UCSD-AML1 (cell line): ENCODE measurements around the gene HDAC4.

Source experiments
- DNase-seq: peaks from one replicate; lab custom pipeline; 2025; ENCODE audit not compliant: unreplicated experiment; lab: John Stamatoyannopoulos, UW

HDAC4 gene

GRCh38 chr2:239148495-239149200 lies 252.2 kb downstream of the HDAC4 start:
- DNase-seq = no peak

GRCh38 chr2:239147376-239147775 lies 253.4 kb downstream of the HDAC4 start:
- no peak for DNase-seq

DNA sequence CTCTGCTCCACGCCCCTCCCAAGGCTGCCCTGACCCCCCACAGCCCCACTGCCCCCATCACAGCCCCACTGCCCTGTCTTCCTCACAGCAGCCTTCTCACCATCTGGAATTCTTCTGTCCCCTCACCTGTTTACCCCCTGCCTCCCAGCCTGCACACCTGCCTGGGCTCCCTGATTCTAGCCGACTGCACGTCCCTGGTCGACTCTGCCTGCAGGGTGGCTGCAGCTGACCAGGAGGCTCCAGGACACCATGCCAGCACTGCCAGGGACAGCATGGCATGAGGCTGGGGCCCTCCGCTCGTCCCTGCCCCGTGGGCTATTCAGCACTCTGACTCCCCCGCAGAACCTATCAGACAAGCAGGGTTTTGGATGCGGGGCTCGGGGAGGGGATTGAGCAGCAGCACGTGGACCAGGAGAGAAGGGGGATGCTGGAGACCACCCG lies 254.1 kb downstream of the HDAC4 start:
- DNase-seq = no peak

DNA sequence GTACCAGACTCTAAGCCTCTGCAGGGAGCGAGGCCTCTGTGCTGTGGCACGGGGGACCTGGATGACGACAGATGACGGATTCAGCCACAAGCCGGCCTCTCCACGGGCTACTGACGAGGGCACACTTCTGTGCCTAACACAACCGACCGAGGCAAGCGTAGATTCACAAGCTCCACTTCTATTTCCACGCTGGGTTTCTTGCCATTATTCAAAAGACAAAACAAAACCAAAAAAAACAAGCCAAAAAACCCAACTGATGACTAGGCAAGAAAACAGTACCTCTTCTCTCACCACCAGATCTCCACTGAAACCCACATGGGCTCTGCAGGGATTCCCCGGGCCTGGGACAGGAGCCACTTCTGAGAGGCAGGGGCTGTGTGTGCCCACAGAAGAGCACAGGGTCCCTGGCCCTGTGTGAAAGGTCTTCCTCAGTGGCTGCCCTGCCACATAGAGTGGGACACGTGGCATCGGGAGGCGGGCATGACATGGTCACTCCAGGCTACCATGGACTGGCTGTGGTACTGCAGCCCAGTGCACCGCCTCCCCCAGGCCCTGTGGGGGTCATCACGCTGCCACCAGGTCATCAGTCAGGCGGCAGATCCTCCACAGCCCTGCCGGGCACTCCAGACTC lies 254.7 kb downstream of the HDAC4 start:
- no peak for DNase-seq

DNA sequence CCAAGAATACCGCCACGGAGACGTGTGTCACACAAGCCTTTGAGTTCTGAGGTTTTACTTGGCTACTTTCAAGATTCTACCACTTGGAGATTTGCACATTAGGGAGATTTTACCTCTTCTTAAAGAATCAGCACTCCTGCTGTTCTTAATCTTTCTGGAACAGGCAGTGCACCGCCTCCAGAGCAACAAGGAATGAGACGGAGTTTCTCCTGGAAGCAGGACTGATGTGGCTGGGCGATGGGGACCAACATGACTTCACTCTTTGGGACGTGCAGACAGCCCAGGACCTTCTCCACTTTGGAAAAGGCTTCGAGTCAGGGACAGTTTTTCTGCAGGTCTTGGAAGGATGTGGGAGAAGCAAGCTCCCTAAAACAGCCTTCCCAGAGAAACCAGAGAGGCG lies 255.2 kb downstream of the HDAC4 start:
- no peak for DNase-seq

DNA sequence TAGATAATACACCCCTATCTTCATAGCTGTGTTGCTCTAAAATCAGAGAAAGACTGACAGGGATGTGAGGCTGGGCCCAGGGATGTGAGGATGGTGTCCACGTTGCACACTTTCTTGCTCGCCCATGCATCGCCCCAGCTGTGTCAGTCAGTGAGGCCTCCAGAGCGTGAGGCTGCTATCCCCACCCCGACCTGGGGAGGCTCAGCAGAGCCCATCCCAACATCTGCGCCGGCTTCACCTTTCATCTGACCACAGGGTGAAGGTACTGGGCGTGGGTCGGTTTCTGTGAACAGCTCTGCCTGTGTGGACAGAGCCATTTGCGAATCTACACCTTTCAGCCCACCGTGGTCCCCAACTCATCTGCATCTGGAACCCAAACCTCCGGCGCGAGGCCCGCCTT lies 255.7 kb downstream of the HDAC4 start:
- no peak for DNase-seq

DNA sequence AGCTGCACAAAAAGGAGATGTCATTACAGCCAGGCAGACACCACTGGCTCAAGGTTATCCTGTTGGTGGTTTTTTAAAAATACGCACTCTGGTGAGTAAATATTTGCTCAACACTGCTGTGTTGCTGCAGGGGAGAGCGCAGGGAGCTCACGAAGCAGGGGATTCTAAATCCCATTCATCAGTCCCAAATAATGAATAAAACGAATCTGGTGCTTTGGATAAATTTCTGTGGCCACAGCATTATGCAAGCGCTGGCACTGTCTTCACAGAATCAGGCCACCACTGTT lies 256.2 kb downstream of the HDAC4 start:
- no peak for DNase-seq

GRCh38 chr2:239143858-239144712 lies 256.7 kb downstream of the HDAC4 start:
- DNase-seq = no peak

GRCh38 chr2:239142806-239143205 lies 258.0 kb downstream of the HDAC4 start:
- DNase-seq = no peak

DNA sequence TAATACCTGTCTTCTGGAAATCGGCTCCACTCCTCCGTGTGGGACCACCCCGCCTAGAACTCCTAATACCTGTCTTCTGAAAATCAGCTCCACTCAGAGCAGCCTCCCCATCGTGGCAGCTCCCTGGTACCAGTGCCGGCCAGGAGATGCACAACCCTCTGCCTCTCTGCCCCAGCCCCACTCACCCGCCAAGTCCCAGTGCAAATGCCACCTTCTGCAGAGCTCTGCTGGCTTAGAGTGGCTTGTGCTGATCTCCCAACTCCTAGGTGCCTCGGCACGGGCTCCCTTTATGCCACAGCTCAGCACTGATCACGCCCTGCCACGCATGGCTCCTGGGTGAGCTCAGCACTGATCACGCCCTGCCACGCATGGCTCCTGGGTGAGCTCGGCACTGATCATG lies 258.5 kb downstream of the HDAC4 start:
- no peak for DNase-seq

DNA sequence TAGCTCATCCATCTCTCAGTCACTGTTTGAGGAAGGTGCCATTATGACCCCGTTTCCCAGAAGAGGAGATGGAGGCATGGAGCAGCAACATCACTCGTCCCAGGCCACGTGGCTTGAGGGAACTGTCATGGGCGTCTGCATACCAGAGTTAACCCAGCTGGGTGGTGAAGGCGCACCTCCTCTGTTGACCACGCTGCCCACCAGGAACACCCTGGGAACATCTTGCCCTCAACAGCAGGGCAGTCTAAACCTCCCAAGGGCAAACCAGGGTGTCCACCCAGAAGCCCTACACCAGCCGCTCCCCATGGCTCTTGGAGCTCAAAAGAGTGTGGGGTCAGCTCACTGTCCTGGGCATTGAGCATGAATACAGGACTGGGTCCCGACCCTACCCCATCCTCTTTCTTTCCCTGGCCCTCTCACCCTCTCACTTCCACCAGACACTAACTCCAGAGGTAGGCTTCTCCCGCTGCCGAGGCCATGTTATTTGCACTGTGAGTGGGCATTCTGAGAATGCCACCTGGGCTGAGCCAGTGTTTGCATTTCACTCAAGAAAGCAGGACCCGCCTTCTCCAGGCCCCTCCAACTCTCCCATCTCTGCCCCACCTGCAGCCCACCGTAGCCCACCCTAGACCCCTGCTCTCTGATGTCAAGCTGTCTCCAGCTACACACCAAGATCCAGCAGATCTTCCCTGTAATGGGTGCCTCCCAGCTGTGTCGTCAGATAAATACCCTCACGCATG lies 259.6 kb downstream of the HDAC4 start:
- no peak for DNase-seq

- DNase-seq = no peak
Observed at GRCh38 chr2:239140346-239141020, 260.3 kb downstream of the HDAC4 start.

- DNase-seq = no peak
Observed at GRCh38 chr2:239139566-239139965, 261.3 kb downstream of the HDAC4 start.

DNA sequence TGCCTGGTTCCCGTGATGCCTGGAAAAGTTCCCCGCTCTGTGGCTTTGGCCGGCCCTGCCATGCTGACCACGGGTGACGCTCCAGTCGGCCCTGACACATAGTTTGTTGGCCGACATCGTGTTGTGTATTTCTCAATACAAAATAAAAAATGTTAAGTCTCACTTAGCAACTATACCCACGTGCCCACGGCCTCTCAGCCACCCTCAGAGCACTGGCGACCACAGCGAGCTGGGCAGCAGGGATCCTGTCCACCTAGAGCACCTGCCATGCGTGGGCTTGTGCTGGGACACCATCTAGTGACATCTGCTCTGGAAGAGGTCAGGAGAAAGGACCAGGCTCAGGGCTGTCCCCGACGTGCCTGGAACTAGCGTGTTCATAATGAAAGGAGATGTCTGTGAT lies 261.7 kb downstream of the HDAC4 start:
- no peak for DNase-seq

DNA sequence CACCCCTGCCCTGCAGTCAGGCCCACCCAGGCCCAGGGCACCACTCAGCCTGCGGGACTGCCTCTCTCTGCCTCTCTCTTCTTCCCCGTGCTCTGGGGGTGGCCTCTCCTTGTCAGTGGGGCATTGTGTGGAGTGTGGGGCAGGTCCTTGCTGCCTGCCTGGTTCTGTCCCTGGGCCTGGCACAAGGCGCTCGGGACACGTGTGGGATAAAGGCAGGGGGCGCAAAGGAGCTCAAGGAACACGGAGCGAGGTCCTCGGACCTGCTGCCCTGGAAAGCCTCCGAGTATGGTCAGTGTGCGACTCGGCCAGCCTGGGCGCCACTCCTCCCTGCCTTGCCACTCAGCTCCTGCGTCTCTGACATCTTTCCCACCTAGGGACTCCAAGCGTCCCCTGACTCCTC lies 262.2 kb downstream of the HDAC4 start:
- no peak for DNase-seq

DNA sequence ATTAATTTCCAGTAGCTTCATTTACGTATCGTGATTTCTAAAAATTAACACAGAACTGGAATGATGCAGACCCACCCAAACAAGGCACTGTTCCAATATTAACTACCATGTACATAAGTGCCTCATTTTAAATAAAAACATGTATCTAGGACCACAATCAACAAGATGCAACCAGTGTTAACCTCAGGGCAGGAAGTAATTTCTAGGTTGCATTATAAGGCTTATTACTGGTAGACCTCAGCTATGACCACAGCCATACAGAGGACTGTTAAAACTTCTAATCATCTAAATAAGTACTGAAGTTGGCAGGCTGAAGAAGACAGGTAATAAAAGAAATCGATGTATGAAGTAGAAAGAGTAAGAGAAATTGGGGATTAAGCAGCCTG lies 262.9 kb downstream of the HDAC4 start:
- no peak for DNase-seq

DNA sequence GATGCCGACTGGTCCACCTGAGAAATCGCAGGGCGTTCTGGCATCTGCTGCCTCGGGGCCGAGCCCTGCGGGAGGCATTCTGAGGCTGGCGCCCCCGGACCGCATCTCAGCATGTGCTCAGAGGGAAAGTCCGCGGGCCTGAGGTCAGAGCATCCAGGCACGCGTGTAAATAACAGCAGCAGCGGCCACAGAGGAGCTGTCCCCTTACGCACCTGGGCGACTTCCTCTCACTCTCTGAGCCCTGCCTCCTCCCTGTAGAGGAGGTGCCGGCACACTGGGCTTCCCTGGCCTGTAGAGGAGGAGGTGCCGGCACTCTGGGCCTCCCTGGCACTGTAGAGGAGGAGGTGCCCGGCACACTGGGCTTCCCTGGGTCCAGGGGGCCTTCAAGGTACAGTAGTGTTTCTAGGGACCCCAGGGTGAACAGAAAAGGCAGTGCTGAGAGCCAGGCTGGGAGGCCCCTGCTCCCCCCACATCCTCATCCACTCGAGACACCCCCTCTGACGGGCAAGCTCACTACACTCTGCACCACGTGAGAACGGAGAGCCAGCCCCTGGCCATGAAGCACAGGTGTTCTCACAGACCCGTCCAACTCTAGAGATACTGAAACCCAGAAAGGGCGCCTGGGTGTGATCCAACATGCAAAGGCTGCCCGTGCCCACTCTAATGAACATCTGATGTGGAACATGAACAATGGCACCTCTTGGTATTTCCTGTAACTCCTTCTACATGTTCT lies 263.5 kb downstream of the HDAC4 start:
- DNase-seq = no peak

DNA sequence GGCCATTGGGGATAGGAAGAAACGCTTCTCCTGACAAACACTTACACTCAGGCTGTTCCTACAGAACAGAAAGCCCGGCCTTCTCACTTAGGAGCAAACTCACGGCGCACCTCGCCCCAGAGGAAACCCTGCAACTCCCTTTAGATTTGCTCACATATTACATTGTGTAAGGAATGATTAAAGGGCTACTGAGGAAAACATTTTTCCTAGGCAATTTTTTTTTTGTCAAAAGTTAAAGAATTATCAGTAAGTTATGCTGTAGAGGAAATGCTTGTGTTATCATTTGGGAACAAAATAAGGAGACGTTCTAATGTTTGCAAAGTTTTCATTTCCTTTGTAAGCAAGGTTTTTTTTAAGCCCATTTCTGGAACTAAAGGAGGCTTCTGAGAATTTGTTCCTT lies 264.1 kb downstream of the HDAC4 start:
- DNase-seq = no peak

- DNase-seq = no peak
Observed at GRCh38 chr2:239136203-239136602, 264.6 kb downstream of the HDAC4 start.

DNA sequence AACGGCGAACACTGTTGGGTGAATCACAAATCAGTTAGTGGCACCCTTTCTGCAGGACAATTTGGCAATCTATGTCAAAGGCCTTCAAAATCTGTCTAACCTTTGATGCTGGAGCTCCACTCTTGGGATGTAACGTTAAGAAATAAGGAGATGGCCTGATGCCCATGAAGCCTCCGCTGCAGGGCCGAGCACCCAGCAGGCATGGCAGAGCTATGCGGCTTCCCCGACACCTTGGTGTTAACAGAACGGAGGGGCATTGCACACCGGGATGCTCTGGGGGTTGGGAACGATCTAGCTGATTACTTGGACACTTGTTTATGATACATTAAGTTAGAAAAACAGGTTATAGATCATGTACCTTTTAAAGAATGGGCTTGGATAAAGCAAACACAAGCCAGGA lies 265.3 kb downstream of the HDAC4 start:
- DNase-seq = no peak
